Measurements from ENCODE around the gene MRPS10.

GRCh38 chr6:42163981-42164380, 53.7 kb downstream of the MRPS10 start:
- TF ChIP-seq CTCF (IDR thresholded peaks at IDR 0.05; ENCODE audit: low read depth, low read length), result no peak
- TF ChIP-seq EZH2phosphoT487 (IDR thresholded peaks at IDR 0.05; ENCODE audit: low read depth), result no peak
